GM21447 (cell line): ENCODE data around the gene CABP4.
"Not testable (repeated sequence)": the region's sequence is repeated elsewhere in the genome, so short reads cannot be mapped to it uniquely, and the experiment has no call there.

Experiments
- ATAC-seq: cut with Tn5 transposase; IDR thresholded peaks from one replicate; pipeline ENCODE4 v1.9.1; 2021; ENCODE audit not compliant: unreplicated experiment

CABP4 gene

DNA sequence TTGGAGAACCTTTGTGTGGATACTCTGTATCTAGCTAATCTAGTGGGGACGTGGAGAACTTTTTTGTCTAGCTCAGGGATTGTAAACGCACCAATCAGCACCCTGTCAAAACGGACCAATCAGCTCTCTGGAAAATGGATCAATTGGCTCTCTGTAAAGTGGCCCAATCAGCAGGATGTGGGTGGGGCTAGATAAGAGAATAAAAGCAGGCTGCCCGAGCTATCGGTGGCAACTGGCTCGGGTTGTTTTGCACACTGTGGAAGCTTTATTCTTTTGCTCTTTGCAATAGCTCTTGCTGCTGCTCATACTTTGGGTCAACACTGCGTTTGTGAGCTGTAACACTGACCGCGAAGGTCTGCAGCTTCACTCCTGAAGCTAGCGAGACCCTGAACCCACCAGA lies 21.5 kb downstream of the CABP4 start:
- ATAC-seq: not testable (repeated sequence)

DNA sequence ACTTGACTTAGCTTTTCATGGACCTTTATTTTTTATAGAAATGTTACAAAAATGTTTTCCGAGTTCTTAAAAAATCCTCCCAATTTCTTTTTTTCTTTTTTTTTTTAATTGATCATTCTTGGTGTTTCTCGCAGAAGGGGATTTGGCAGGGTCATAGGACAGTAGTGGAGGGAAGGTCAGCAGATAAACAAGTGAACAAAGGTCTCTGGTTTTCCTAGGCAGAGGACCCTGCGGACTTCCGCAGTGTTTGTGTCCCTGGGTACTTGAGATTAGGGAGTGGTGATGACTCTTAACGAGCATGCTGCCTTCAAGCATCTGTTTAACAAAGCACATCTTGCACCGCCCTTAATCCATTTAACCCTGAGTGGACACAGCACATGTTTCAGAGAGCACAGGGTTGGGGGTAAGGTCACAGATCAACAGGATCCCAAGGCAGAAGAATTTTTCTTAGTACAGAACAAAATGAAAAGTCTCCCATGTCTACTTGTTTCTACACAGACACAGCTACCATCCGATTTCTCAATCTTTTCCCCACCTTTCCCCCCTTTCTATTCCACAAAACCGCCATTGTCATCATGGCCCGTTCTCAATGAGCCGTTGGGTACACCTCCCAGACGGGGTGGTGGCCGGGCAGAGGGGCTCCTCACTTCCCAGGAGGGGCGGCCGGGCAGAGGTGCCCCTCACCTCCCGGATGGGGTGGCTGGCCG lies 22.3 kb downstream of the CABP4 start:
- not testable (repeated sequence) for ATAC-seq

DNA sequence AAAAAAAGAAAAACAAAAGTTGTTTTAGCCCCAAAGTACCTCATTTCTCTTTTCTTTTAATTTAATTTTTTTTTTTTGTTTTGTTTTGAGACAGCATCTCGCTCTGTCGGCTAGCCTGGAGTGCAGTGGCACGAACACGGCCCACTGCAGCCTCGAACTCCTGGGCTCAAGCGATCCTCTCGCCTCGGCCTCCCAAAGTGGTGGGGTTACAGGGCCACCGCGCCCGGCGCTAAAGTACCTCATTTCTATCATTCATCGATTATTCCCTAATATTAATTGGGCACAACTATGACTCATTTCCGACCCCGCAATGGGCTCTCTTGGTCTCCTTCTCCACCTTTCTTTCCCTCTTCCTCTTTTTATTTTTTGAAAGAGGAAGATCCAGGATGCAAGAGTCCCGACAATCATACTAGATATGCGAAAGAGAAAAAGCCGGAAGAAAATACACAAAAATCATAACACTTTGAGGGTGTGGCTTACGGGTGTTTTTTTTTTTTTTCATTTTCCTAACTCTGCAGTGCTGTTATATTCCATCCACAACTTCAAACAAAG lies 27.2 kb downstream of the CABP4 start:
- no peak for ATAC-seq

- ATAC-seq: peak; percentile 49
Measured at GRCh38 chr11:67482827-67483798, 28.0 kb downstream of the CABP4 start, which contains the start of gene AIP. AIP (plus strand) TSS chr11:67483026; CDS start chr11:67483159, 133 bp downstream.

GRCh38 chr11:67483831-67484665 lies 28.9 kb downstream of the CABP4 start:
- ATAC-seq: no peak

GRCh38 chr11:67484847-67485311 lies 29.7 kb downstream of the CABP4 start:
- no peak for ATAC-seq

GRCh38 chr11:67485873-67486361 lies 30.8 kb downstream of the CABP4 start:
- peak; percentile 24 for ATAC-seq

DNA sequence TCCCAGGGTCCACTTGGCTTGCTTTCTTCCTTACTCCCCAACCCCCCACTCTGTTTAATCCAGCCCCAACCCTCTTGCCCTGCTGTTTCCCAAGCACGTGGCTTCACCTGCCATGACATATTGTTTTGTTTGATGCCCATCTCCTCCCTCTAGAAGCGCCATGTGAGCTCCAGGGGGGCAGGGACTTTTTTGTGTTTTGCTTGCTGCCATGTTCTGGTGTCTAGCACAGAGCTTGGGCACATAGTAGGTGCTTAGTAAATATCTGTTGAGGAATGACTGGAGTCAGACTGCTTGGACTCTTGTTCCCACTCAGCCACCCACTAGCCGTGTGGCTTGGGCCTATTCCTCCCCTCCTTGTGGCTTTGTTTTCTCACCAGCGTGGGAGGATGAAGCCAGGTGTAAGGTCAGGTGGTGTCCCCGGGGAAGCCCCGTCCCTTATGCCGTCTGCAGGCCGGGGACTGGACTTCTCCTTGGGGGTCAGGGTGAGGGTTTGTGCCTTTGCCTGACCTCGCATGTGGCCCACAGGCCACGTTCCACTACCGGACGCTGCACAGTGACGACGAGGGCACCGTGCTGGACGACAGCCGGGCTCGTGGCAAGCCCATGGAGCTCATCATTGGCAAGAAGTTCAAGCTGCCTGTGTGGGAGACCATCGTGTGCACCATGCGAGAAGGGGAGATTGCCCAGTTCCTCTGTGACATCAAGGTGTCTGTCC lies 31.5 kb downstream of the CABP4 start:
- no peak for ATAC-seq

GRCh38 chr11:67489203-67489884 lies 34.2 kb downstream of the CABP4 start:
- ATAC-seq: no peak

DNA sequence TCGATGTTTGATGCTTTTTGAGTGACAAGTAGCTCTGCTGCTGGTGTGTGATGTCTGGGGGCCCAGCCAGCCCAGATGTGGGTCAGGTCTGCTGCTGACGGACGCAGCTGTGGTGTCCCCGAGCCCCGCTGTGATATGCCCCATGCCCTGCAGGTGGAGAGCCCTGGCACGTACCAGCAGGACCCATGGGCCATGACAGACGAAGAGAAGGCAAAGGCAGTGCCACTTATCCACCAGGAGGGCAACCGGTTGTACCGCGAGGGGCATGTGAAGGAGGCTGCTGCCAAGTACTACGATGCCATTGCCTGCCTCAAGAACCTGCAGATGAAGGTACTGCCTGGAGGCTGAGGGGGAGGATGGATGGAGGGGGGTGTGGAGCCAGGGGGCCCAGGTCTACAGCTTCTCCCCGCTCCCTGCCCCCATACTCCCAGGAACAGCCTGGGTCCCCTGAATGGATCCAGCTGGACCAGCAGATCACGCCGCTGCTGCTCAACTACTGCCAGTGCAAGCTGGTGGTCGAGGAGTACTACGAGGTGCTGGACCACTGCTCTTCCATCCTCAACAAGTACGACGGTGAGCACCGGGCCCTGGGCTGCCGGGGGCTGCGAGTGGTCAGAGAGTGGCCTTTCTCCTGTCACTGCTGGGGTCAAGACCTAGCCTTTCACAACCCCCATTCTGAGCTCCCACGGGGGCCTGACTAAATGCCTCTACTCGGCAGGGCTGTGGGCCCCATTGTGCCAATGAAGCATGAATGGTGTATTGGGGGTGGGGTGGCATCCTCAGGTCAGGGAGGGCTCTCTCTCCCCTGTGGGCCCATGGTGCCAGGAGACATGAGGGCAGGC lies 35.0 kb downstream of the CABP4 start:
- no peak for ATAC-seq

GRCh38 chr11:67490727-67491065 lies 35.5 kb downstream of the CABP4 start:
- no peak for ATAC-seq

- ATAC-seq: no peak
Measured at GRCh38 chr11:67491276-67492068, 36.3 kb downstream of the CABP4 start.

DNA sequence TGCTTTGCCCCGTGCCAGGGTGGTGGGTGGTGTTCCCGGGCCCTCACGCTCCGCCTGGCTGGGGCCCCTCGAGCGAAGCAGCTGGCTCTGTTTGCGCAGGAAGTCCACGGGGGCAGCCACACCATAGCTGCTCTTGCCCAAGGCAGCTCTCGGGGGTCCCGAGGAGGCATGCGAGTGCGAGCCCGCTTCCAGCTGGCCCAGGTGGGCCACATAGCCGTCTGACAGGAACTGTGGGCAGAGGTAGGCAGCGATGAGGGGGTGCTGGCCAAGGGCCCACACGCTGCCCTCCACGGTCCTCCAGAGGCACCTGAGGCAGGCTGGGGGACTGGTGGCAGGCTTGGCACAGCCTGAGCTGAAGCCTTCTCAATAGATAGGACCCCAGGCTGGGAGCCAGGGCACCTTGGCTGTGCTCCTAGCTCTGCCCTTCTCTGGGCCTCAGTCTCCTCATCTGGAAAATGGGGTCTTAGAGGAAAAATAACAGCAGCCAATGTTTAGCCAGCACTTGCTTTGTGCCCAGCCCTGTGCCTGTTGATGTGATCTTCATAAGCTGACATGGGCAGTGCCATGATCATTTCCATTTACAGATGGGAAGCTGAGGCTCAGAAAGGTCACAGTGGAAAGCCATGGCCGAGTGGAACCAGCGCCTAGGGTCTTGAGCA lies 37.0 kb downstream of the CABP4 start:
- no peak for ATAC-seq

DNA sequence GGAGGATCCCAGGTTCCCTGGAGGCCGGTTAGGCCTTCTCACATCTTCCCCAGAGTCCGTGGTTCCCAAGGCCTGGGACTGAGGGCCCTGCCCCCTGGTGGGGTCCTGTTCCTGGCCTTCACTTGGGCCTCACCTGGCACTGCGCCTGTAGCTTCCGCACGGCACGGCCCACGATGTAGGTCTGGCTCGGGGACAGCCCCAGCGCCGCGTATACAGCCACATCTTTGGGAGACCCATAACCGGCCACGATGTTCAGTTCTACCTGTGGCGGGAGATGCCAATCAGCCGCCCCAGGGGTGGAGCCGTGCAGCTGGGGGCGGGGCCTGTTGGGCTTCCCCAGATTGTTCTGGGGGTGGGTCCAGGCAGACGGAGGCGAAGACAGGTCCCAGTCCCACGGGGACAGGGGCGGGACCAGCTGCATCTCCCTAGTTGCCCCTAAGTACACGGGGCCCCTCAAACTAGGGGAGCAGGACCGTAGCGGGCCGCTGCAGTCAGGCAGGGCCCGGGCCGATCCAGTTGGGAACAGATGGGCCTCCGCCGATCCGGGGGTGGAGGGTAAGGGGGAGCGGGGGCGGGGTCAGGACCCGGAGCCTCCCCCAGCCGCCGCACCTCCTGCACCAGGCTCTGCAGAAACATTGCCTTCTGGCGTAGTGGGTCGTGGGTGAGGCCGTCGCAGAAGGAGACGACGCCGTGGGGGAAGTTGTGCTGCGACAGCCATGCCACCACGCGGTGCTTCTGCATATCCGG lies 37.8 kb downstream of the CABP4 start:
- ATAC-seq: no peak

GRCh38 chr11:67493548-67494370 lies 38.6 kb downstream of the CABP4 start:
- ATAC-seq: no peak
